K562 (cell line): ENCODE results near the gene FASTK. TPM values are rescaled to one million over a fixed set of nuclear protein-coding genes. Genes with fewer than 3 reads are reported as not detected.
A peak's percentile ranks its signal among the peaks of the same experiment; 100 is the strongest.

Source experiments
- ATAC-seq: fragments of 200-7000 bp; cut with Tn5 transposase; 3 replicates; pipeline ENCODE4 v1.9.1; 2020; ENCODE audit warnings: moderate library complexity
- BruUV-seq: library from RNA; stranded (reverse); fragments of 400-500 nt; replicated peaks from 2 replicates; lab custom pipeline; 2021; lab: Mats Ljungman, UMichigan
- CTCF ChIA-PET: fragments of 300-600 bp; formaldehyde crosslinking; extraction: SDS; loops from one replicate; lab custom pipeline; 2021; ENCODE audit warnings: low intra/inter-chr PET ratio; lab: Yijun Ruan, JAX
- POLR2A ChIA-PET: fragments of 300-600, 350-650 bp; sonication (Branson Sonifier 250); formaldehyde crosslinking; extraction: SDS; loops from one replicate; lab custom pipeline; 2021; ENCODE audit warnings: antibody characterized with exemption, inconsistent platforms; lab: Yijun Ruan, JAX
- DNase-seq, 4 experiments: peaks; one replicate each; pipeline versions ENCODE4 v3.0.0 to v3.0.0-alpha.2; 2011 to 2018; ENCODE audit warnings: low spot score in 3 of 4, mixed read lengths in 3 of 4; ENCODE audit errors: extremely low read depth in 1 of 4
- FAIRE-seq: peaks from 2 replicates; lab custom pipeline; 2011; peaks lifted over from hg19 to GRCh38; lab: Jason Lieb, UNC
- H2AFZ ChIP-seq: 2 replicates; pipeline ENCODE4 v1.6.0; 2011; ENCODE audit warnings: low read depth, low read length, control low read depth, inconsistent platforms
- H3K27ac ChIP-seq: fragments of 200-600 bp; 3 replicates; pipeline ENCODE4 v1.8.0; 2011; ENCODE audit warnings: low read depth, mild to moderate bottlenecking, control low read depth, inconsistent platforms, low read length, moderate library complexity, mixed read lengths; ENCODE audit errors: extremely low read depth
- H3K27me3 ChIP-seq, 2 experiments: fragments of 300-600 bp in 1 of 2; 2 replicates in 1 of 2; 3 replicates in 1 of 2; pipeline versions ENCODE4 v1.6.0 to v1.8.0; 2011; ENCODE audit warnings: inconsistent platforms in 2 of 2, low read length in 2 of 2, mild to moderate bottlenecking in 1 of 2, mixed read lengths in 1 of 2, moderate library complexity in 1 of 2; ENCODE audit not compliant: control insufficient read depth in 2 of 2, insufficient read depth in 2 of 2
- H3K36me3 ChIP-seq: fragments of 300-600 bp; 3 replicates; pipeline ENCODE4 v1.8.0; 2011; ENCODE audit warnings: mild to moderate bottlenecking, low read length, inconsistent platforms; ENCODE audit not compliant: control insufficient read depth, insufficient read depth
- H3K4me1 ChIP-seq, 2 experiments: fragments of 200-600 bp in 1 of 2; replicated peaks in 1 of 2; 2 replicates in 1 of 2; 3 replicates in 1 of 2; pipeline versions ENCODE4 v1.5.1 to v1.8.0; 2011; ENCODE audit warnings: inconsistent platforms in 2 of 2, low read length in 2 of 2, mild to moderate bottlenecking in 1 of 2, mixed read lengths in 1 of 2, moderate library complexity in 1 of 2; ENCODE audit not compliant: control insufficient read depth in 2 of 2, insufficient read depth in 2 of 2
- H3K4me2 ChIP-seq: 2 replicates; pipeline ENCODE4 v1.6.1; 2011; ENCODE audit warnings: low read length, control low read depth, inconsistent platforms, mixed read lengths; ENCODE audit not compliant: insufficient read depth
- H3K4me3 ChIP-seq: fragments of 200-600 bp; sonication (generic), shearing (Covaris generic); 2 replicates; pipeline ENCODE4 v1.5.1; 2016; ENCODE audit warnings: control low read depth, inconsistent platforms
- H3K79me2 ChIP-seq: fragments of 200-600 bp; 3 replicates; pipeline ENCODE4 v1.8.0; 2011; ENCODE audit warnings: low read length, inconsistent platforms; ENCODE audit not compliant: control insufficient read depth, insufficient read depth
- H3K9ac ChIP-seq, 2 experiments: 2 replicates each; pipeline versions ENCODE4 v1.6.0 to v1.6.1; 2011; ENCODE audit warnings: low read depth in 2 of 2, low read length in 2 of 2, control low read depth in 1 of 2, inconsistent platforms in 1 of 2, mild to moderate bottlenecking in 1 of 2, mixed read lengths in 1 of 2; ENCODE audit not compliant: insufficient read depth in 1 of 2
- H3K9me1 ChIP-seq: one replicate; pipeline ENCODE4 v1.6.0; 2011; ENCODE audit warnings: inconsistent platforms, mild to moderate bottlenecking, low read length, moderate library complexity; ENCODE audit not compliant: control insufficient read depth, insufficient read depth
- H3K9me3 ChIP-seq: replicated peaks from 2 replicates; pipeline ENCODE4 v1.5.1; 2011; ENCODE audit warnings: low read depth, low read length, inconsistent platforms; ENCODE audit not compliant: control insufficient read depth, insufficient read depth
- H4K20me1 ChIP-seq: replicated peaks from 2 replicates; pipeline ENCODE4 v1.6.1; 2011; ENCODE audit warnings: low read length, inconsistent platforms, mixed read lengths; ENCODE audit not compliant: control insufficient read depth, insufficient read depth
- CCAR2 ChIP-seq: fragments of 200-400 bp; formaldehyde crosslinking; IDR thresholded peaks from 2 replicates; pipeline ENCODE4 v1.6.1; 2017; ENCODE audit warnings: mild to moderate bottlenecking, low read depth, low read length
- GTF2A2 ChIP-seq: IDR thresholded peaks from 2 replicates; pipeline ENCODE4 v1.6.1; 2016; ENCODE audit warnings: mild to moderate bottlenecking, missing genetic modification characterization, missing compliant biosample characterization
- MAFF ChIP-seq: IDR thresholded peaks from 2 replicates; pipeline ENCODE4 v1.6.1; 2012; ENCODE audit warnings: low read length, improper control_type of control experiment
- NCOA1 ChIP-seq: fragments of 450-650 bp; IDR thresholded peaks from 2 replicates; pipeline ENCODE4 v1.6.1; 2016; ENCODE audit warnings: low read depth
- POLR2G ChIP-seq: fragments of 200-400 bp; formaldehyde crosslinking; IDR thresholded peaks from 2 replicates; pipeline ENCODE4 v1.6.1; 2017; ENCODE audit warnings: low read depth, mild to moderate bottlenecking, antibody characterized with exemption, low read length, moderate library complexity
- RBM22 ChIP-seq: fragments of 200-400 bp; formaldehyde crosslinking; IDR thresholded peaks from 2 replicates; pipeline ENCODE4 v1.6.1; 2018; ENCODE audit warnings: low read length, low read depth; ENCODE audit not compliant: poor library complexity, severe bottlenecking
- WGBS: fragments of 100-300 bp; shearing (Covaris generic); methylation state at CpG from one replicate; pipeline ENCODE4 v1.1.6; 2016; ENCODE audit warnings: low coverage, mixed read lengths; ENCODE audit not compliant: insufficient coverage; ENCODE audit errors: missing lambda C conversion rate; 5-methylcytosine and 5-hydroxymethylcytosine counted together
- in situ Hi-C: fragments of 300-500 bp; cut with MboI; formaldehyde crosslinking; loops from 4 replicates; pipeline ENCODE4 v1.15.0; 2018; ENCODE audit warnings: inconsistent platforms, mixed read lengths
- intact Hi-C: fragments of 100-400 bp; cut with micrococcal nuclease; formaldehyde crosslinking; loops from 2 replicates; pipeline ENCODE4 v1.14.2; 2022
- polyA plus RNA-seq, 8 experiments: library from polyadenylated mRNA; depleted of rRNA in 4 of 8; stranded (reverse) in 5 of 8; unstranded in 3 of 8; fragments of >200 nt; fragmentation: Nextera tagmentation in 2 of 8; fragmentation: Illumina TruSeq in 1 of 8; extraction: Ambion mirVana in 2 of 8; extraction: Trizol in 1 of 8; gene quantifications; 2 replicates each; pipeline versions ENCODE4 v1.2.1 to v1.2.3, GENCODE V29; 2011 to 2014; ENCODE audit warnings: inconsistent platforms in 1 of 8, missing spikeins in 1 of 8
- total RNA-seq, 7 experiments: library from RNA; depleted of rRNA in 6 of 7; stranded (reverse); fragments of >200 nt in 6 of 7; fragmentation: Illumina TruSeq in 2 of 7; extraction: Trizol in 2 of 7; gene quantifications; 2 replicates each; pipeline versions ENCODE4 v1.2.1 to v1.2.3, GENCODE V29; 2011 to 2021; ENCODE audit warnings: low replicate concordance in 1 of 7
- TF ChIP-seq, protein P1 (sequence below), 2 experiments: fragments of 250-450 bp in 1 of 2; fragments of 450-650 bp in 1 of 2; sonication (Bioruptor Pico) in 1 of 2; IDR thresholded peaks; 2 replicates each; pipeline versions ENCODE4 v1.6.1 to v1.8.0; 2016 to 2021; ENCODE audit warnings: mild to moderate bottlenecking in 2 of 2, moderate library complexity in 2 of 2, missing compliant biosample characterization in 1 of 2, missing genetic modification characterization in 1 of 2
- TF ChIP-seq, protein P2 (sequence below): sonication (generic); formaldehyde crosslinking; IDR thresholded peaks from 2 replicates; pipeline ENCODE4 v1.8.1; 2023; ENCODE audit warnings: mild to moderate bottlenecking, missing genetic modification reagents

Gene FASTK
- total and polyA plus RNA-seq, 9 of the 15 experiments (the other 6 are each of a cell fraction or from before 2014, with no cell fraction given): 0.51 to 150 (median 48.2) TPM

DNA sequence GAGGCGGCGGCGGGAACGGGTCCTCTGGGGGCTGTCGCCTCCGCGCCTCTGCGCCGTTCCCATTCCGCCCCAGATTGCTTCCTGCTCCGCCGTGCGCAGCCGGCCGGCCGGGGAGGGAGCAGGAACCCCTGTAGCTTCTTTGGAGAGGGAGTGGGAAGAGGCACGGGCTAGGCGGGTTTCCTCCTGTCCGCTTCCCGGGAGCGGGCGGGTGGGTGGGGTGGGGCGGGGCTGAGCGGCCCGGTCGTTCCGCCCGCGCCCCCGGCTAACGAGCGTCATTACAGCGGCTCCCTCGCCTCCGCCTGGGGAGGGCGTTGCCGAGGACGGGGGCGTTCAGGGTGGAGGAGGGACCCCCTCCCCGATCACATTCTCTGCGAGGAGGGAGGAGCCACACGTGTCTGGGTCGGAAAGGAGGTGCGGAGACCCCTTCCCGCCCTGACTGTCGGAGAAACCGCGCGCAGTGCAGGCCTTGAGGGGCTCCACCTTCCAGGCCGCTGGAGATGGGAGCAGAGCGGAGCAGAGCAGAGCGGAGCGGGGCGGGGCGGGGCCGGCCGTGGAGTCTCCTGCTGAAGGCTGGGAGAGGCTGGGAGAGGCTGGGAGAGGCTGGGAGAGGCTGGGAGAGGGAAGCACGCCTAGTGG is 45.4 kb upstream of the FASTK start:
- Histone ChIP-seq H3K79me2 (peaks cover 10% of the 10 kb centered on the region; the same call in 2 of the 3 replicates), H3K36me3 (peaks cover 95% of the 10 kb centered on the region), H3K4me3 (no peak overlapping the region), H3K4me2 (no peak overlapping the region), H3K9me1 (peaks cover 5% of the 10 kb centered on the region), H3K27me3 (no peaks in the 10 kb centered on the region; a peak in 1 of 5 replicates), H4K20me1 (peaks cover 13% of the 10 kb centered on the region), H3K9me3 (no peaks in the 10 kb centered on the region), H3K4me1 (peaks cover 0 to 41% of the 10 kb centered on the region in 2 experiments; a peak in 1 of 5 replicates), H2AFZ (no peak overlapping the region), H3K9ac (no peak overlapping the region), H3K27ac (no peak overlapping the region)
- ATAC-seq (no peak), FAIRE-seq (no peak), DNase-seq (peak in 2 of 4 experiments; percentile 55 to 62)
- ChIA-PET CTCF (interaction anchor here (1.2 to 4.4 kb wide), 2 partner anchors 47 to 177 kb away, joined by 3 to 74 read pairs; no protein-coding TSS in a partner anchor), POLR2A (no interaction called here)
- 95% methylated on average over 39 of the region's 58 CpGs for WGBS
- in situ Hi-C loops (no loop called here), intact Hi-C loops (loop anchor here (2.0 kb wide), 1 partner anchor 177 kb away; no protein-coding TSS in a partner anchor)
- peak; percentile 46 for TF ChIP-seq RBM22
- no peak for TF ChIP-seq CCAR2
- no peak for TF ChIP-seq MAFF
- no peak for TF ChIP-seq NCOA1
- TF ChIP-seq POLR2G: 0 out of 2 replicates have a peak, but pooled peaks have one; percentile 53
- TF ChIP-seq, protein P1, sequence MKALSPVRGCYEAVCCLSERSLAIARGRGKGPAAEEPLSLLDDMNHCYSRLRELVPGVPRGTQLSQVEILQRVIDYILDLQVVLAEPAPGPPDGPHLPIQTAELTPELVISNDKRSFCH (CRISPR knock-in tag; IDR thresholded peaks at IDR 0.05): no peak
- TF ChIP-seq, protein P1 (tag; IDR thresholded peaks at IDR 0.05): no peak
- TF ChIP-seq, protein P2, sequence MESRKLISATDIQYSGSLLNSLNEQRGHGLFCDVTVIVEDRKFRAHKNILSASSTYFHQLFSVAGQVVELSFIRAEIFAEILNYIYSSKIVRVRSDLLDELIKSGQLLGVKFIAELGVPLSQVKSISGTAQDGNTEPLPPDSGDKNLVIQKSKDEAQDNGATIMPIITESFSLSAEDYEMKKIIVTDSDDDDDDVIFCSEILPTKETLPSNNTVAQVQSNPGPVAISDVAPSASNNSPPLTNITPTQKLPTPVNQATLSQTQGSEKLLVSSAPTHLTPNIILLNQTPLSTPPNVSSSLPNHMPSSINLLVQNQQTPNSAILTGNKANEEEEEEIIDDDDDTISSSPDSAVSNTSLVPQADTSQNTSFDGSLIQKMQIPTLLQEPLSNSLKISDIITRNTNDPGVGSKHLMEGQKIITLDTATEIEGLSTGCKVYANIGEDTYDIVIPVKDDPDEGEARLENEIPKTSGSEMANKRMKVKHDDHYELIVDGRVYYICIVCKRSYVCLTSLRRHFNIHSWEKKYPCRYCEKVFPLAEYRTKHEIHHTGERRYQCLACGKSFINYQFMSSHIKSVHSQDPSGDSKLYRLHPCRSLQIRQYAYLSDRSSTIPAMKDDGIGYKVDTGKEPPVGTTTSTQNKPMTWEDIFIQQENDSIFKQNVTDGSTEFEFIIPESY: peak; percentile 66; the same call in 1 of the 2 replicates
- TF ChIP-seq GTF2A2 (tag): no peak
- BruUV-seq: no TSS peak
